GM19035 (cell line): ENCODE results near the gene KIZ.
A peak's percentile ranks its signal among the peaks of the same experiment; 100 is the strongest.

Experiments
- ATAC-seq: cut with Tn5 transposase; IDR thresholded peaks from one replicate; pipeline ENCODE4 v1.9.1; 2021; ENCODE audit not compliant: unreplicated experiment

KIZ gene

DNA sequence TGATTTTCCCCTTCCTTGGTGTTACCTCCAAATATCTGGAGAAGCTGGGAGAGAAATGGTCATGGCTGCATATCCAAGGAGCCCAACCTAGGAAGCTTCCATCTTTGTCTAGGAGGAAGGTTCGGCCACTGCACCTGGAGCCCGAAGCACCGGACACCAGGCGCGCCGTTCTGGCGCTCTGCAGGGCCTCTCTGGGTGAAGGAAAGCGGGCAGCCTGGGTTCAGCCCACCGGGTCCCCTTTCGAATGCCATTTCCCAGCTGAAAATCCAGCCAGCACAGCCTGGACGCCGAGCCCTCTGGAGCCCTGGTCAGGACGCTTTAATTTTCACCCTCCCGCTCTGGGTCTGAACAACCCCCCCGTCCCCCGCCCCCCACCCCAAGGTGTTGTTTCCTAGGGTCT lies 21.0 kb upstream of the KIZ start:
- ATAC-seq, result no peak

GRCh38 chr20:21105429-21106170 lies 20.3 kb upstream of the KIZ start:
- no peak for ATAC-seq

- ATAC-seq, result no peak
Observed at GRCh38 chr20:21106171-21107017, 19.5 kb upstream of the KIZ start, which contains the start of gene LINC00237. Gene LINC00237, minus strand, starts transcription at chr20:21106358.

- no peak for ATAC-seq
Observed at GRCh38 chr20:21109144-21109543, 16.7 kb upstream of the KIZ start.

DNA sequence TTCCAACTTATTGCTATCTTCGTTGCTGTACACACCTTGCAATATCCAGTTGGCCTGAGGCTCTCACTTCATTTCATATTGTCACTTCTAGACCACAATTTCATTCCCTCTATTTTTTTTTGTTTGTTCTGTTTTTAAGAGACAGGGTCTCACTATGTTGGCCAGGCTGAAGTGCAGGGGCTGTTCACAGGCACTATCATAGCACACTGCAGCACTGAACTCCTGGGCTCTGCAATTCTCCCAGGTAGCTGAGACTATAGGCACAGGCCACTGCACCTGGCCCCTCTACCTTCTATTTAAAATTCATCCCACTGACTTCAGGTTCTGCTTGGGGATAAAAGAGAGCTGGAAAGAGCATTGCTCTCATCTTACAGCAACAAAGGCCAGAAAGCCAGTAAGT lies 15.1 kb upstream of the KIZ start:
- ATAC-seq, result no peak

DNA sequence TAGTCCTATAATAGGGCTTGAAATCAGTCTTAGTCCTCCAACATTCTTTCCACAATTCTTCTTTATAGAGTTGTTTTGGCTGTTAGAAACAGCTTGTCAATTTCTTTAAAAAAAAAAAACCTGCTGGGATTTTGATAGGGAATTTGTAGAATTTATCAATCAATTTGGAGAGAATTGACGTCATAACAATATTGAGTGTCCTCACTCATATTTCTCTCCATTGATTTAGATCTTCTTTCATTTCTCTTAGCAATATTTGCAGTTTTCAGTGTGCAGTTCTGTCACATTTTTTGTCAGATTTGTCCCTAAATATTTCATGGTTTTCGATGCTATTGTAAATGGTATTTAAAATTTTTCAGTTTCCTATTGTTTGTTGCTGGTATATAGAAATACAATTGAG lies 14.5 kb upstream of the KIZ start:
- ATAC-seq, result no peak

DNA sequence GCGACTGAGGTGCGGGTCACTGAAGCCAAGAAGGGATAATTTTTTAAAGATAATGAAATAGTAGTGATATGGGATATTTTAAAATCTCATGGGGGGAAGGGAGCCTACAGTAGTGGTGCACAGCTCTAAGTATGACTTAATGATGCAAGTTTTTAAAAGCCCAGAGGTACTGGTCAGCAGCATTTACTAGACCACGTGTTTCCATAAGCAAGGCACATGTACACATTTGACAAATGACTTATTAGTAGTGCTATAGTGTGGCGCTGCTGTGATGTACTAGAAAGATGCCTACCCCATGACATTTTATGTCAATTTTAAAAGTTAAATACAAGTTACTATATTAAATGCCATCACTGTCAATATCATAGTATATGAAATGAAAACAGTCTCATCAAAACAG lies 12.2 kb upstream of the KIZ start:
- no peak for ATAC-seq

DNA sequence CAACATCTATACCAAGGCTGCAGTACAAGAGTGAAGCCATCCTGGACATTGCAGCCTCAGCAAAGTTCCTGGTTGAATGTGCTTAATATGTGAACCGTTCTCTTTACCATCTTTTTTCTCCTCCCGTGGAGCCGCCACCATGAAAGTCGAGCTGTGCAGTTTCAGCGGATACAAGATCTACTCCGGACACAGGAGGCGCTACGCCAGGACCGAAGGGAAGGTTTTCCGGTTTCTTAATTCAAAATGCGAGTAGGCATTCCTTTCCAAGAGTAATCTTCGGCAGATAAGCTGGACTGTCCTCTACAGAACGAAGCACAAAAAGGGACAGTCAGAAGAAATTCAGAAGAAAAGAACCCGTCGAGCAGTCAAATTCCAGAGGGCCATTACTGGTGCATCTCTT lies 11.3 kb upstream of the KIZ start:
- ATAC-seq, result no peak

DNA sequence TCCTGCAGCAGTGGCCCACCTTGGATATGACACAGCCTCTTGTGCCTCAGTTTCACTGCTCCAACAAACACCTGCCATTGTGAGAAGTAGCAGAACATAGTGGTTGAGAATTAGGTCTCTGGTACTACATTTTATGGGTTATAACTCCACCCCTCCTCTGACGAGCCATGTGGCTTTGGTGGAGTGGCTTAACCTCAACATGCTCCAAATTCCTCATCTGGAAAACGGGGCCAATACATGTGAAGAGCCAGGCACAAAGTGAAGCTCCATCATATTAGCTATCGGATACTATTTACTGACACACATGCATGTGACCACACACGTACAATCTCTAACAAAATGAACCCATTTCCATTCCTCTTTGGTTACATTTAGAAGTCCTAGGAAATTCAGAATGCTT lies 8.4 kb upstream of the KIZ start:
- ATAC-seq, result no peak

DNA sequence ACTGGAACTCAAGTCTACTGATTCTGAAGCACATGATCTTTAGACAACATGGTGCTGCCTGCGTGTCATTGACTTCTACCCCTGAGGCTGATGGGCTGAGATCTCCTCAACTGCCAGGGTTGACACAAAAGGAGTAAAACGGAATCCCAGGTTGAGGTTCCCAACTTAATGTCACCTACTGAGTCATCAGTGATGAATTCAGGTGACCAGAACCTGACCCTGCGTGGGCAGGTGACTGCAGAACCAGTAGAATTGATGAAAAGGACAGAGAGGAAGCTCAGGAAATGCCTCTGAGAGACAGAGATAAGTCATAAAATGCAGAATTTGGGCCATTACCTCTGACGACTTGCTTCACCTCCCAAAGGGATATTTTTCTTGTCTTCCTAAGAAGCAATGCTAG lies 7.7 kb upstream of the KIZ start:
- ATAC-seq, result no peak

DNA sequence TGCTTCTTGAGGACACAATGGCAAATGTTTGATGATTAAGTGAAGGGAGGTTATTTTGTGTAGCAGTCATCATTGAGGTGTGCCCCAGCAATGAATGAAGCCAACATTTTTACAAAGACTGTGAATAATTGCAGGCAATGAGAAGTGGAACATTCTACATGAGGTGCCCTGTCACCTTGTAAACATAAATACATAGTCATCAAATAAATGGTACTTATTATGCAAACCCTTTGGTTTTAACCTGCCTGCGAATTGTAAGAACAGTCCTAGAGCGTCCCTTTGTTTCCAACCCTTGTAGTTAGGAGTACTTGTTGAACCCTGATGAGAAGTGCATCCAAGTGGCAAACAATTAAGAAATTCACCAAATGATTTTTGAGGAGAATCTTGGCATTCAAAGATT lies 7.1 kb upstream of the KIZ start:
- no peak for ATAC-seq

DNA sequence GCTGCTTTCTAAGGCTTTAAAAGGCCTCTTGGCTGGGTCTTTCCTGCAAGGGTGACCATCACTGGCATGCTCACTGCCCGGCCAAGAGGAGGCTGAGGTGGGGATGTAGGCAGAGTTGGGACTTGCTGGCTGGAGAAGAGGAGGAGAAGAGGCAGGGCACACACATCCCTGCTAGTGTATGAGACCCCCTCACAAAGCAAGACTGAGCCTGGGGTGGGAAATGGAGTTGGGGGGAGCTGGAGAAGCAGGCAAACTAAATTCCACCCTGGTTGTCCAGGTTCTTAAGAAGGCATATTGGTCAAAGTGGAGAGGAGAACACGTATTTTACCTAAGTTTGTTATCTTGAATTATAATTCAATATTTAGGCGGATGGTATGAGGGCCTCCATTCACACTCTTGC lies 1.7 kb upstream of the KIZ start:
- ATAC-seq, result no peak

DNA sequence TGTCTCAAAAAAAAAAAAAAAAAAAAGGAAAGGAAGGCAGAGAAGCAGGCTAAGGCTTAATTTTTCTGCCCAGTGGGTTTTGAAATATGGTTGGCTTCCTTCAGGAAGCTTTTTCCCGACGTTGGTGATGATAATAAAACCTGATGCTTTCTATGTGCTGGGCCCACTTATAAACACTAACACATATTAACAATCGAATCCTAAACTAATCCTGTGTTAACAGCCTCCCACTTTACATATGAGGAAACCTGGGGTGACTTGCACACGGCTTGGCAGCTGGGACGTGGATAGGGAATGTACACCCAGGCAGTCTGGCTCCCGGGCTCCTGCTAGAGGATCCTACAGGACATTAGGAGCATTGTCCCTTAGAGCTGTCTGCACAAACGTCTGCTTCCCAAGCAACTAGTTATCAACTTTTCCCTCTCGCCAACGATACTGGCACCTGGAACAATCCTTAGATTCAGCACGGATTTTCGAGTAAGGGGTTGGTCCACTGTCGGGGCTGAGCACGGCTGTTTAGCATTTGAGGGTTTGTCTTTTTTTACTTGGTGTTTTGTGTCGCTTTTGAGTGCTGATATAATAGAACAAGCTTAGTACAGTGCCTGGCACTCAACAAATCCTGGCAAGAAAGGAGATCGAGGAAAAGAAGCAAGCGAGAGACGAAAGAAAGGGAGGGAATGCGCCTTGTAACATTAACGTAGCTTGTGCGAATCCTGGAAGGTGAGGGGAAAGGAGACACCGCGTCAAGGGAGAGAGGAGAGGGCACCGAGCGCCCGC lies 622 bp upstream of the KIZ start:
- ATAC-seq, result peak; percentile 26

GRCh38 chr20:21126581-21126870 lies 644 bp downstream of the KIZ start:
- ATAC-seq, result no peak

DNA sequence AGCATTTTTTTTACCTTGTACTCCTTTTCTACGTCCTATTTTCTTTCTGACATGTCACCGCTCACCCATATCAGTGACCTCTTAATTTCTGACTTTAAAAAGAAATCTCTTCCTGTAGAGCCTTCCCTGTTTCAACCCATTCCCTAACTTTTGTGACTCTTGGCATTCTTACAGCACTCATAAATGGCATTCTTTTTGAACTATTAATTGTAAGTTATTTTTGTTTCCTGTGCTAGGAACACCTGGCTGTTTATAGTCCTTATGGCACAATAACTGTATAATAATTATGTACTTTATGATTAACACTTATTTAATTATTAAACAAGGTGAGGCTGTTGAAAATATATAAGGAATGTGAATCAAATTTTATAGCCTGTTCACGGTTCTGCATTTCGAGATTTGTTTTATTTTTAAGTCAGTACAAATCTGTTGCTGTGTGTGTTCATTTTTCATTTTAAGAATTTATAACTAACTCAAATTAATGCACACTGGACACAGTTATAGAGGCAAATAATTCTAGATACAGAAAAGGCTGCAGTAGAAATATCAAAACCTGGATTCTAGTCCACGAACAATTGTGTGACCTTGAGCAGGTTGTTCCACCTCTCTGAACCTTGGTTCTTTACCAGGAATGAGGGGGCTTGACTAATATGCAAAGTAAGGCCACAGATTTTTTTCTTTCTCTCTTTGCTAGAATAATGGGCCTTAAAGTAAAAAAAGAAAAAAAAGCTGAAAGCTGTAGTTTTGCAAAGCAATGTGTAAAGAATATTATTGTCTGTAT lies 1.5 kb downstream of the KIZ start:
- ATAC-seq, result no peak

- no peak for ATAC-seq
Observed at GRCh38 chr20:21129861-21130260, 4.0 kb downstream of the KIZ start.

DNA sequence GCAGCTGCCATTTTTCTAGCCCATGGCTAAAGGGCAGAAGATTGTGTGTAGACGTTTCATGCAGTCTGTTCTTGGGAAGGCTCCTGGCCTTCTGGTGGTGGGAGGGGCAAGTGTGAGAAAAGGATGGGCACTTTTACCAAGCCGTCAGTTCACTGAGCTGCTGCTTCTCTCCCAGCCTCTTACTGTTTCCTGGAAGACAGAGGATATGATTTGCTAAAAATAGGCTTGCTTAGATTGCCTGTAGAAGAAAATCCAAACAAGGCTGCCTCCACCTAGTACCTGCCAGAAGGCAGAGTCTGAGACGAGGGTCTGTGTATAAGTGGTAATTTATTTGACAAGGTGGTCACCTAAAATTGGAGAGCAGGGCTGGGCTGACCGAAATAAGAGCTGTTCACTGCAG lies 7.5 kb downstream of the KIZ start:
- ATAC-seq, result no peak

- no peak for ATAC-seq
Observed at GRCh38 chr20:21133917-21134622, 8.2 kb downstream of the KIZ start.

GRCh38 chr20:21134883-21135493 lies 9.1 kb downstream of the KIZ start:
- ATAC-seq, result no peak
